SH-SY5Y (cell line): ENCODE data around the gene KLHL29.

Experiments
- GATA2 ChIP-seq: IDR thresholded peaks from 2 replicates; pipeline ENCODE4 v1.6.1; 2011; ENCODE audit warnings: mild to moderate bottlenecking, low read depth, low read length
- GATA3 ChIP-seq: IDR thresholded peaks from 2 replicates; pipeline ENCODE4 v1.6.1; 2011; ENCODE audit warnings: low read depth, mild to moderate bottlenecking, low read length, moderate library complexity

- TF ChIP-seq GATA2 (no peak), GATA3 (no peak)
Measured at GRCh38 chr2:23380562-23381065, 4.4 kb upstream of the KLHL29 start.
